Measurements from ENCODE around the gene FAM210B.

The FAM210B gene

DNA sequence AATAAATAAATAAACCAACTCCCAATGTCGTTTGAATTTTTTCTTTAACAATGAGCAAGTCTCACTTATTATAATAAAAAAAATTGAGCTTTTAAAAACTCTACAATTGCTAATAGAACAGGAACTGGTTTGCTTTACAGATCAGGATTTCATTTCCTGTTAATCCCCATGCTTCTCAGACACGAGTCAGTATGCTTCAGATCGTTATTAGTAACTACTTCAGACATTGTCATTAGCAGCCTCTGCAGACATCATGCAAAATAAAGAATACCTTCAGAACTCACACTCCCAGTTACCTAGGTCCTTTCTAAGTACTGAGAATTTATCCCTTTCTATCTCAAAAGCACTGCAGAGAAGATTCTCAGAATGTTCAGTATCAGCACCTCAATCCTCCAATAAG lies 10.0 kb upstream of the FAM210B start:
- no peak for ATAC-seq
- no peak for TF ChIP-seq ISL1 (CRISPR knock-in tag; IDR thresholded peaks at IDR 0.05)
- no peak for TF ChIP-seq ZFP3 (CRISPR knock-in tag; IDR thresholded peaks at IDR 0.05)
- TF ChIP-seq ARNTL (CRISPR knock-in tag; IDR thresholded peaks at IDR 0.05; ENCODE audit: borderline replicate concordance, low read depth), result no peak
- no peak for TF ChIP-seq ZC3H10 (CRISPR knock-in tag; IDR thresholded peaks at IDR 0.05)
- no peak for TF ChIP-seq PPARA (CRISPR knock-in tag; IDR thresholded peaks at IDR 0.05; ENCODE audit: borderline replicate concordance)
- no peak for TF ChIP-seq ZFP30 (CRISPR knock-in tag; IDR thresholded peaks at IDR 0.05)
- TF ChIP-seq TOX (CRISPR knock-in tag; IDR thresholded peaks at IDR 0.05; ENCODE audit: borderline replicate concordance), result no peak

DNA sequence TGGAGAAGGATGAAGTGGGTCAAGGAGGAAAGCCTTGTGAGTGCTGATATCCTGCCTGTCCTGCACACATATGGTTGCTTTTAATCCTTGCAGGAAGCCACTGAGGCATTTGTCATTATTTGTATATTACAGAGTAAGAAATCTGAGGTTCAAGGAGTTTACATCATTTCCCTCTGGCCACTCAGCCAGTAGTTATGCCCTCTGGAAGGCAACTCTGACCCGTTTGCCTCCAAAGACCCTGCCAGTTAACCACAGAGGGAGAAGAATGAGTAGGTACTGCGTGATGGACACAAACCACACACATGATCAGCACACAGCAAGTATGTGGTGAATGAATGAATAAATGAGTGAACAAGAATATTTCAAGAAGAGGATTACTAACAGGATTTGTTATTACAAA lies 7.9 kb upstream of the FAM210B start:
- TF ChIP-seq, protein P1, sequence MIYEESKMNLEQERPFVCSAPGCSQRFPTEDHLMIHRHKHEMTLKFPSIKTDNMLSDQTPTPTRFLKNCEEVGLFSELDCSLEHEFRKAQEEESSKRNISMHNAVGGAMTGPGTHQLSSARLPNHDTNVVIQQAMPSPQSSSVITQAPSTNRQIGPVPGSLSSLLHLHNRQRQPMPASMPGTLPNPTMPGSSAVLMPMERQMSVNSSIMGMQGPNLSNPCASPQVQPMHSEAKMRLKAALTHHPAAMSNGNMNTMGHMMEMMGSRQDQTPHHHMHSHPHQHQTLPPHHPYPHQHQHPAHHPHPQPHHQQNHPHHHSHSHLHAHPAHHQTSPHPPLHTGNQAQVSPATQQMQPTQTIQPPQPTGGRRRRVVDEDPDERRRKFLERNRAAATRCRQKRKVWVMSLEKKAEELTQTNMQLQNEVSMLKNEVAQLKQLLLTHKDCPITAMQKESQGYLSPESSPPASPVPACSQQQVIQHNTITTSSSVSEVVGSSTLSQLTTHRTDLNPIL (CRISPR knock-in tag; IDR thresholded peaks at IDR 0.05; ENCODE audit: low read depth), result no peak
- TF ChIP-seq ZNF565 (CRISPR knock-in tag; conservative IDR thresholded peaks at IDR 0.05; ENCODE audit: low read depth) (no peak), SNAI2 (CRISPR knock-in tag; IDR thresholded peaks at IDR 0.05) (no peak), ZC3H10 (CRISPR knock-in tag; IDR thresholded peaks at IDR 0.05) (no peak), BACH2 (CRISPR knock-in tag; IDR thresholded peaks at IDR 0.05; ENCODE audit: borderline replicate concordance) (no peak), CSDC2 (CRISPR knock-in tag; IDR thresholded peaks at IDR 0.05) (no peak), OSR1 (CRISPR knock-in tag; IDR thresholded peaks at IDR 0.05) (no peak), ARNTL (CRISPR knock-in tag; IDR thresholded peaks at IDR 0.05; ENCODE audit: borderline replicate concordance, low read depth) (no peak)
- no peak for ATAC-seq

DNA sequence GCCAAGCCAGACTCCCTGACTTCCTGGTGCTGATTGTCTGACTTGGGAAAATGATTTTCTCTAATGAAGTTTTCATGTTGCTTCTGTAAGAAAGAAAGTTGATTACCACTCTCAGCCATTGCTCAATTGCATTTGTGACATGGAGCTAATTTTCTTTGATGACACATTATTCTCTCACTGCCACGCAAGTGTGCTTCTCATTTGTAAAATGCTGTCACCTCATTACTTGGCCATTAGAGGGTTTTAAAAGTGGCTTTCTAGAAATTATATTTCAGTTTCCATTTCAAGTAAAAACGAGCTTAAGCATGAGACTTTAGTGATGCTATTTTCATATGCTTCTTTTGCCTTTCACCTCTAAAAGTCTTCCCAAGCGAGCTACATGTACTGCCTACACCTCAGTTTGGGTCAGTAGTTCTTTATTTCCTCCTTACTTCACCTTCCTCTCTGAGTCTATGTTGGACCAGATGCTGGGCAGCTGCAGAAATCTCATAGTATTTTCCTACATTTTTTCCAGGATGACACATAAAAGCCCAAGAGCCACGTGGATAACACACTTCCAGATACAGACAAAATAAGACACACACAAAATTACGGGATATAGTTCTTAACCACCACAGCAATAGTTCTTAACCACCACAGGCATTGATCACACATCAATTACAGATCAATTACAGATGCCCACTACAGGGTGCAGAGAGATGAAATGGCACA lies 6.3 kb upstream of the FAM210B start:
- no peak for TF ChIP-seq ZC3H10 (CRISPR knock-in tag; IDR thresholded peaks at IDR 0.05)
- no peak for ATAC-seq

DNA sequence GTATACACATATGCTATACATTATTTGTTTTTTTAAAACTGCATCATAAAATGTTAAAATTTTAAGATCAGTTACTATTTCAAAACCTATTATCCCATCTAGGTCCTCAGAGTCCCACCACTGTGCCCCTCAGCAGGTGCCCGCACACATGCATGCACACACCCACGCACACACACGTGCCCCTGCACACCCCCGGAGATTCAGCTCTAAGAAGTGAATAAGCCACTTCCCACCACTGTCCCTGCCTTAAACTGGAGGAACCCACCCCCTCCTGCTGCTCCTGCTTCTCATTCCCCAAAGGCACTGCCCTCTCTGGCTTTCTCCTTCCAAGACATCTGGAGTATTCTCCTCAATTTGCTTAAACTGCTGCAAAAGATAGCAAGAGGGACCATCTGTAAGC lies 5.4 kb upstream of the FAM210B start:
- TF ChIP-seq SNAI2 (CRISPR knock-in tag; IDR thresholded peaks at IDR 0.05), result no peak
- no peak for ATAC-seq

DNA sequence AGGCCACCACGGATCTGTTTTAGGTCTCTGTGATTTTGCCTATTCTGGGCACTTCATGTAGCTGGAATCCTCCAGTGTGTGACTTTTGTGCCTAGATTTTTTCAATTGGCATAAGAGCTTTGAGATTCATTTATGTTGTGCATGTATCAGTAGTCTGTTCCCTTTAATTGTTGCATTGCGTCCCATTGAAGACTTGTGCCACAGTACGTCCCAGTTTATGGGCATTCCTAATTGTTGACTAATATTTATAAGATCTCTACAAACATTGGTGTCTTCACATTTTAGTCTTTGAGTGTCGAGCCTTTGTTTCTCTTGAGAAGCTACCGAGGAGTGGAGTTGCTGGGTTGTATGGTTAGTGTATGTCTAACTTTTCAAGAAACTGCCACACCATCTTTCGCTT lies 704 bp upstream of the FAM210B start:
- TF ChIP-seq ZNF70 (CRISPR knock-in tag; IDR thresholded peaks at IDR 0.05) (no peak), TCF4 (CRISPR knock-in tag; IDR thresholded peaks at IDR 0.05; ENCODE audit: borderline replicate concordance) (no peak), ARNTL (CRISPR knock-in tag; IDR thresholded peaks at IDR 0.05; ENCODE audit: borderline replicate concordance, low read depth) (no peak), ZNF8 (CRISPR knock-in tag; IDR thresholded peaks at IDR 0.05) (no peak), BACH2 (CRISPR knock-in tag; IDR thresholded peaks at IDR 0.05; ENCODE audit: borderline replicate concordance) (no peak), ZNF565 (CRISPR knock-in tag; conservative IDR thresholded peaks at IDR 0.05; ENCODE audit: low read depth) (no peak), ZFP3 (CRISPR knock-in tag; IDR thresholded peaks at IDR 0.05) (no peak), ISL1 (CRISPR knock-in tag; IDR thresholded peaks at IDR 0.05) (no peak), GLIS3 (CRISPR knock-in tag; IDR thresholded peaks at IDR 0.05) (no peak), ESRRG (CRISPR knock-in tag; IDR thresholded peaks at IDR 0.05) (no peak), ZFP30 (CRISPR knock-in tag; IDR thresholded peaks at IDR 0.05) (no peak), SNAI2 (CRISPR knock-in tag; IDR thresholded peaks at IDR 0.05) (no peak), CSDC2 (CRISPR knock-in tag; IDR thresholded peaks at IDR 0.05) (no peak)
- TF ChIP-seq, protein P1 (CRISPR knock-in tag; IDR thresholded peaks at IDR 0.05; ENCODE audit: low read depth), result no peak
- TF ChIP-seq, protein P2, sequence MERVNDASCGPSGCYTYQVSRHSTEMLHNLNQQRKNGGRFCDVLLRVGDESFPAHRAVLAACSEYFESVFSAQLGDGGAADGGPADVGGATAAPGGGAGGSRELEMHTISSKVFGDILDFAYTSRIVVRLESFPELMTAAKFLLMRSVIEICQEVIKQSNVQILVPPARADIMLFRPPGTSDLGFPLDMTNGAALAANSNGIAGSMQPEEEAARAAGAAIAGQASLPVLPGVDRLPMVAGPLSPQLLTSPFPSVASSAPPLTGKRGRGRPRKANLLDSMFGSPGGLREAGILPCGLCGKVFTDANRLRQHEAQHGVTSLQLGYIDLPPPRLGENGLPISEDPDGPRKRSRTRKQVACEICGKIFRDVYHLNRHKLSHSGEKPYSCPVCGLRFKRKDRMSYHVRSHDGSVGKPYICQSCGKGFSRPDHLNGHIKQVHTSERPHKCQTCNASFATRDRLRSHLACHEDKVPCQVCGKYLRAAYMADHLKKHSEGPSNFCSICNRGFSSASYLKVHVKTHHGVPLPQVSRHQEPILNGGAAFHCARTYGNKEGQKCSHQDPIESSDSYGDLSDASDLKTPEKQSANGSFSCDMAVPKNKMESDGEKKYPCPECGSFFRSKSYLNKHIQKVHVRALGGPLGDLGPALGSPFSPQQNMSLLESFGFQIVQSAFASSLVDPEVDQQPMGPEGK (CRISPR knock-in tag; IDR thresholded peaks at IDR 0.05; ENCODE audit: borderline replicate concordance), result no peak
- TF ChIP-seq, protein P3, sequence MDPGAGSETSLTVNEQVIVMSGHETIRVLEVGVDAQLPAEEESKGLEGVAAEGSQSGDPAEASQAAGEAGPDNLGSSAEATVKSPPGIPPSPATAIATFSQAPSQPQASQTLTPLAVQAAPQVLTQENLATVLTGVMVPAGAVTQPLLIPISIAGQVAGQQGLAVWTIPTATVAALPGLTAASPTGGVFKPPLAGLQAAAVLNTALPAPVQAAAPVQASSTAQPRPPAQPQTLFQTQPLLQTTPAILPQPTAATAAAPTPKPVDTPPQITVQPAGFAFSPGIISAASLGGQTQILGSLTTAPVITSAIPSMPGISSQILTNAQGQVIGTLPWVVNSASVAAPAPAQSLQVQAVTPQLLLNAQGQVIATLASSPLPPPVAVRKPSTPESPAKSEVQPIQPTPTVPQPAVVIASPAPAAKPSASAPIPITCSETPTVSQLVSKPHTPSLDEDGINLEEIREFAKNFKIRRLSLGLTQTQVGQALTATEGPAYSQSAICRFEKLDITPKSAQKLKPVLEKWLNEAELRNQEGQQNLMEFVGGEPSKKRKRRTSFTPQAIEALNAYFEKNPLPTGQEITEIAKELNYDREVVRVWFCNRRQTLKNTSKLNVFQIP (CRISPR knock-in tag; IDR thresholded peaks at IDR 0.05; ENCODE audit: borderline replicate concordance, low read depth), result no peak
- ATAC-seq, result no peak
